ENCODE measurements around the gene VEZT.

VEZT gene

GRCh38 chr12:95203487-95204030 is 14.0 kb upstream of the VEZT start:
- Histone ChIP-seq H3K27me3 (ENCODE audit: insufficient read depth, low read depth, severe bottlenecking) (no peaks in the 10 kb centered on the region), H3K4me3 (ENCODE audit: low read depth, low read length) (no peak overlapping the region), H3K27ac (no peak overlapping the region), H3K9me3 (ENCODE audit: severe bottlenecking) (no peaks in the 10 kb centered on the region), H3K36me3 (peaks cover 14% of the 10 kb centered on the region)
- TF ChIP-seq CTCF (IDR thresholded peaks at IDR 0.05; ENCODE audit: low read depth, low read length), result no peak
- DNase-seq, result no peak

- peaks cover 21% of the 10 kb centered on the region for H3K36me3 ChIP-seq
- DNase-seq, result no peak
- no peaks in the 10 kb centered on the region for H3K27me3 ChIP-seq (ENCODE audit: insufficient read depth, low read depth, severe bottlenecking)
- no peak overlapping the region for H3K27ac ChIP-seq
- H3K4me3 ChIP-seq (ENCODE audit: low read depth, low read length), result no peak overlapping the region
- no peaks in the 10 kb centered on the region for H3K9me3 ChIP-seq (ENCODE audit: severe bottlenecking)
- TF ChIP-seq CTCF (IDR thresholded peaks at IDR 0.05; ENCODE audit: low read depth, low read length), result no peak
Observed at GRCh38 chr12:95204141-95204866, 13.3 kb upstream of the VEZT start.

- no peaks in the 10 kb centered on the region for H3K27me3 ChIP-seq (ENCODE audit: insufficient read depth, low read depth, severe bottlenecking)
- H3K27ac ChIP-seq, result no peak overlapping the region
- peaks cover 24% of the 10 kb centered on the region for H3K36me3 ChIP-seq
- no peaks in the 10 kb centered on the region for H3K9me3 ChIP-seq (ENCODE audit: severe bottlenecking)
- H3K4me3 ChIP-seq (ENCODE audit: low read depth, low read length), result no peak overlapping the region
- DNase-seq, result no peak
- TF ChIP-seq CTCF (IDR thresholded peaks at IDR 0.05; ENCODE audit: low read depth, low read length), result no peak
Observed at GRCh38 chr12:95205016-95205624, 12.5 kb upstream of the VEZT start.

- TF ChIP-seq CTCF (IDR thresholded peaks at IDR 0.05; ENCODE audit: low read depth, low read length), result no peak
- Histone ChIP-seq H3K27me3 (ENCODE audit: insufficient read depth, low read depth, severe bottlenecking) (no peaks in the 10 kb centered on the region), H3K27ac (no peak overlapping the region), H3K36me3 (peaks cover 24% of the 10 kb centered on the region), H3K4me3 (ENCODE audit: low read depth, low read length) (no peak overlapping the region), H3K9me3 (ENCODE audit: severe bottlenecking) (no peaks in the 10 kb centered on the region)
- no peak for DNase-seq
Observed at GRCh38 chr12:95205685-95206084, 11.9 kb upstream of the VEZT start.

GRCh38 chr12:95206916-95207315 is 10.7 kb upstream of the VEZT start:
- no peak for TF ChIP-seq CTCF (IDR thresholded peaks at IDR 0.05; ENCODE audit: low read depth, low read length)
- no peaks in the 10 kb centered on the region for H3K9me3 ChIP-seq (ENCODE audit: severe bottlenecking)
- no peak overlapping the region for H3K4me3 ChIP-seq (ENCODE audit: low read depth, low read length)
- H3K27me3 ChIP-seq (ENCODE audit: insufficient read depth, low read depth, severe bottlenecking), result no peaks in the 10 kb centered on the region
- H3K36me3 ChIP-seq, result peaks cover 24% of the 10 kb centered on the region
- DNase-seq, result no peak
- no peak overlapping the region for H3K27ac ChIP-seq
